ENCODE data around the gene MRPS12.
"Not testable (repeated sequence)": the region's sequence is repeated elsewhere in the genome, so short reads cannot be mapped to it uniquely, and the experiment has no call there.

The MRPS12 gene

DNA sequence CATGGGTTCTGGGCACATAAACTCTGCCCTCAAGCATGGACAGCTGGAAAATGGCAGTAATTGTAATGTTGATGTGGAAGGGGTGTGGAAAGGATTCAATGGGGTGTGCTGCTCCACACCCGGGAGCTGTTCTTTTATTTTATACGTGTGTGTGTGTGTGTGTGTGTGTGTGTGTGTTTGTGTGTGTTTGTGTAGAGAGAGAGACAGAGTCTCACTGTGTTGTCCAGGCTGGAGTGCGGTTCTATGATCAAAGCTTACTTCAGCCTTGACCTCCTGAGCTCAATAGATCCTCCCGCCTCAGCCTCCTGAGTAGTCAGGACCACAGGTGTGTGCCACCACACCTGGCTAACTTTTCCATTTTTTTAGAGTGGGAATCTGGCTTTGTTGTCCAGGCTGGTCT, 2.8 kb downstream of the MRPS12 start:
- DNase-seq (ENCODE audit: low read depth in 1 of 2, low spot score in 1 of 2), result no peak

DNA sequence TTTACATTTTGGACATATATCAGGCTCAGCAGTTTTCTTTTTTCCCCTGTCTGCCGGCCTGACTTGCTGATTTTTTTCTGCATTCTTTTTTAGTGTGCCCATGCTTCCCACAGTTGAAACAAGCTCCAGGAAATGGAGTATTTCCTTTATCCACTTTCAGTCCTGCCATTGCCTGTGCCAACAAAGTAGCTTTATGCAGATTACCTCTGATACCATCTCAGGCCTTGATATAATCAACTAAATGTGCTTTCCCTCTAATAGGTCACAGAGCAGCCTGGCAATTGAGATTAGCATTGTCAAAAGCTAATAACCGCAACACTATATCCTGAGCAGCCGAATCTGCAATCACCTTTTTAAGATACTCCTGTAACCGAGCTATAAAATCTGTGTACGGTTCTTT, 9.2 kb downstream of the MRPS12 start:
- DNase-seq (ENCODE audit: low read depth in 1 of 2, low spot score in 1 of 2), result no peak

DNA sequence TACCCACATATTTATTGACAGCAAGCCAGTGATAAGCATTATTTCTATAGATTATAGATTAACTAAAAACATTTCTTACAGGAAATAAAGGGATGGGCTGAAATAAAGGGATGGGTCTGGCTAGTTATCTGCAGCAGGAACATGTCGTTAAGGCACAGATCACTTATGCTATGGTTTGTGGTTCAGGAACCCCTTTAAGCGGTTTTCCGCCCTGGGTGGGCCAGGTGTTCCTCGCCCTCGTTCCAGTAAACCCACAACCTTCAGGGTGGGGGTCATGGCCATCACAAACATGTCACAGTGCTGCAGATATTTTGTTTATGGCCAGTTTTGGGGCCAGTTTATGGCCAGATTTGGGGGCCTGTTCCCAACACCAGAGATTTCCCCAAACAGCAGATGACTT, 10.7 kb downstream of the MRPS12 start:
- not testable (repeated sequence) for DNase-seq (ENCODE audit: low read depth in 1 of 2, low spot score in 1 of 2)

DNA sequence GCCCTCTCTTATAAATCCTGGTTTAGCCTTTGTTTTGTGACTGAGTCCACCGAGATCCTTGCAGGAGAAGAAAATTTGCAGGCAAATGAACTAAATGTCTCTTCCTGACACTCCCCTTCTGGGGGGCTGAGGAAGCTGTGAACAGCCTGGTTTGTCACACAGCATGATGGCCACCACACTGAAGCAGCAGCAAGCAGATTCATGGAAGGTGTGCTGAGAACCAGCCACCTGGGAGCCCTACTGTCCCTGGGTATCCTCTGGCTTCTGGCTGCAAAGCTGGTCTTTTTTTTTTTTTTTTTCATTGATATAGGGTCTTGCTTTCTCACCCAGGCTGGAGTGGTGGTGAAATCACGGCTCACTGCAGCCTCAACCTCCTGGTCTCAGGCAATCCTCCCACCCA, 11.2 kb downstream of the MRPS12 start:
- DNase-seq (ENCODE audit: low read depth in 1 of 2, low spot score in 1 of 2), result no peak

DNA sequence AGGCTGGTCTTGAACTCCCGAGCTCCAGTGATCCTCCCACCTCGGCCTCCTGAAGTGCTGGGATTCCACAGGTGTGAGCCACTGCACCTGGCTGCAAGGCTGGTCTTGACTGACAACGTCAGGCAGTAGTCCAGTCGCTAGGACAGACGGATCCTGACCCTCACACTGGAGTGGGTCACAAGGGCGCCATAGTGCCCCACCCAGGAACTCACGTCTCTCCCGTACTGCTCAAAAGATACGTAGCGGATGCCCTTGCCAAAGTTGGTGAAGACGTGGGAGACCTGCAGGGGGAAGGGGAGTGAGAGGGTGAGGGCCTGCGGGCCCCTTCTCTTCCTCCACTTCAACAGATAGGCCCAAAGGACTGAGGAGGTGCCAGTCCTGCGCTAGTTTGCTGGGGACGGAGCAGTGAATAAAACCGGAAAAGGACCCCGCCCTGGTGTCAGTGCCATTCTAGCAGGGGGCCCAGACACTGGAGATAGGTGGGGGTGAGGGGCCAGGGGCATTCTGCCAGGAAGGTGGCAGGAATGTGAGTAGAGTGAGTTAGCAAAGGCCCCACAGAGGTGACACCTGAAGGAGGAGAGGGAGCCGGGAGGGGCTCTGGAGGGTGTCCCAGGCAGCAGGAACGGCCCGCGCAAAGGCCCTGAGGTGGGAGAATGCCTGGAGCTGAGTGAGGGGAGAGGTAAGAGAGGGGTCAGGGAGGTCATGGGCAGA, 11.9 kb downstream of the MRPS12 start:
- no peak for DNase-seq (ENCODE audit: low read depth in 1 of 2, low spot score in 1 of 2)

DNA sequence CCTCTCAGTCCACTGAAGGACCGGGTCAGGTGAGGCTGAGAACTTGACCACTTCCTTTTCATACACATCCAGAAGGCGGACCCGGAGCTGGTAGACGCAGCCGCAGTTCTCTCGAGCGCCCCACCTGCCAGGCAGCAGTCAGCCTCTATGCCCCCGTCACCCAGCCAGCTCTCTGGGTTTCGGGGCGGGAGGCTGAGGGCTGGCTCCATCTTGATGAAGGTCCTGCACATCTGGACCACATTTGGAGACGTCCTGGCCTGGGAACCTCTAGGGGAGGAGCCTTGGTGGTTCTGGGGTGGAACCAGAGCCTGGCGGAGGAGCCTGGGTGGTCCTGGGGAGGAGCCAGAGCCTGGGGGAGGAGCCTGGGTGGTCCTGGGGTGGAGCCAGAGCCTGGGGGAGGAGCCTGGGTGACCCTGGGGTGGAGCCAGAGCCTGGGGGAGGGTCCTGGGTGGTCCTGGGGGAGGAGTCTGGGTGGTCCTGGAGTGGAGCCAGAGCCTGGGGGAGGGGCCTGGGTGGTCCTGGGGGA, 14.3 kb downstream of the MRPS12 start:
- no peak for DNase-seq (ENCODE audit: low read depth in 1 of 2, low spot score in 1 of 2)

DNA sequence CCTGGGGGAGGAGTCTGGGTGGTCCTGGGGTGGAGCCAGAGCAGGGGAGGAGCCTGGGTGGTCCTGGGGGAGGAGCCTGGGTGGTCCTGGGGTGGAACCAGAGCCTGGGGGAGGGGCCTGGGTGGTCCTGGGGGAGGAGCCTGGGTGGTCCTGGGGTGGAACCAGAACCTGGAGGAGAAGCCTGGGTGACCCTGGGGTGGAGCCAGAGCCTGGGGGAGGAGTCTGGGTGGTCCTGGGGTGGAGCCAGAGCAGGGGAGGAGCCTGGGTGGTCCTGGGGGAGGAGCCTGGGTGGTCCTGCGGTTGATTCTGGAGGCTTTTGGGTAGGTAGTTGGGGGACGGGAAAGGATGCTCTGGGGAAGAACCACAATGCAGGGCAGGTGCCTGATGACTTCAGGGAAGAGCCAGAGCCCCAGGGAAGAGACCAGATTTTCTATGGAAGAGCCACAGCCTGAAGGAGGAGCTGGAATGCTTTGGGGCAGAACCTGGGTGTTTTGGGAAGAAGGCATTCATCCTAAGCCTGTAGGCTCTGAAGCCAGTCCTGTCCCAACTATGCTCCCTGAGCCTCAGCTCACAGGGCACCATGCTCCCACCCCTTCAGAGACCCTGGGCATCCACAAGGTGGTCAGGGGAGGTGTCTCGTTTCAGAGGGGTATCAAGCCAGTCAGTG, 15.0 kb downstream of the MRPS12 start:
- DNase-seq (ENCODE audit: low read depth in 1 of 2, low spot score in 1 of 2), result no peak

DNA sequence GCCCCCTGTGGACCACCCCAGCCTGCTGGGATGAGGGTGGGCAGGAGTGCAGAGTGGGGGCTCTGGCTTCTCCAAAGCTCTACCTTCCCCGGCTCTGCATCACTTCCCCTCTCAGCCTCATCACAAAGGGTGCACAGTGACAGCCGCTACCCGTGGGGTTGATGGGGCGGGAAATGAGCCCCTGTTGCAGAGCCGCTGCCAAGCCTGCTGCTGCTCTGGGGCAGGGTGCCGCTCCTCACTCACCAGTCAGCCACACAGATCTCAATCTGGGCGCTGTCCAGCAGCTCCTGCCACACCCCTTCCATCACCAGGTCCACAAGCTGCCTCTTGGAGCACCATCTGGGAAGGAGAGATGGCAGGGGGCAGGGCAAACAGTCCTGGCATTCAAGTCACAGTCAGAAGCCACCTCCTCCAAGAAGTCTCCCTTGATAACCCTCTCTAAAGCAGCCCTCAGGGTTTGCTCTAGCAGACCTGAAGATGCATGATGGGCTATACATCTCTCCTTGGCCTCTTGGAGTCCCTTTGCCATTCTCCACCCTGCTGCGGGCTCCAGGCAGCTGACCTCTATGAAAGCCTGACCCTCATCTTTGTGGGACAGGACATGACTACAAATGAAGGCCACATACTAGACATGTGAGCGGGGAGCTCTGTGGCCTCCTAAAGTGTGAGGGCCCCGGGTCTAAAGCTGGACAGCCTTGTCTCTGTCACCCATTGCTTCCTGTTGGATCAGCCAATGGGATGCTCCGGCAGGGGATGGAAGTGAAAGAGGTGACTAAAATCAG, 15.7 kb downstream of the MRPS12 start:
- no peak for DNase-seq (ENCODE audit: low read depth in 1 of 2, low spot score in 1 of 2)

DNA sequence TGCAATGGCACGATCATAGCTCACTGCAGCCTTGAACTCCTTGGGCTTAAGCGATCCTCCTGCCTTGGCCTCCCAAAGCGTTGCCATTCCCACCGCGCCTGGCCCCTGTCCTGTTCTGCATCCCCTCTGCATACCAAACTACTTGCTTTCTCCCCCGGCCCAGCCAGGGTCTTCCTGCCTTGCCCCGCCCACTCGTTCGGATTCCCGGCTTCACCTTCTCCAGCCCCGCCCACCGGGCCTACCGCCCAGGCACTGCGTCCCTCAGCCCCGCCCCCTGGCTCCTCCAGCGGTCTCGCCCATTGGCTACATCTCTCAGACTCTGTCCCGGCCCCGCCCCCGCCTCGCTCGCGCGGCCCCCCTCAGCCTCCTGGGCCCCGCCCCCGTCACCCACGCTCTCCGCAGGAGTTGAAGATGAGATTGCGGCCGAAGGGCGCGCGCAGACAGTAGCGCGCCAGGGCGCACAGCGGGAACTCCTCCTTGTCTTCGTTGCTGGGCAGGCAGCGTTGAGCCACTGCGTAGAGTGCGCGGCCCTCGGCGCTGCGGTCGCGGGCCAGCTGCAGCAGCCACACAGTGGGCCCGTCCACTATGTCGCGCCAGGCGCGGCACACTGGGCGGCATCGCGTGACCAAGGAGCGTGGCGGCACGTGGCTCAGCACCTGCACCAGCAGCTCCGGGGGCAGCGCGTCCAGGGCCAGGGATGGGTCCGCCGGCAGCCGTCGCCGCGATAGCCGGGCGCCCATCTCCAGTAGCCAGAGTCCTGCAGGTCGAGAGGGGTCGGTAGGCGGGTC, 19.0 kb downstream of the MRPS12 start:
- peak; percentile 49 to 76 for DNase-seq (ENCODE audit: low read depth in 1 of 2, low spot score in 1 of 2)

DNA sequence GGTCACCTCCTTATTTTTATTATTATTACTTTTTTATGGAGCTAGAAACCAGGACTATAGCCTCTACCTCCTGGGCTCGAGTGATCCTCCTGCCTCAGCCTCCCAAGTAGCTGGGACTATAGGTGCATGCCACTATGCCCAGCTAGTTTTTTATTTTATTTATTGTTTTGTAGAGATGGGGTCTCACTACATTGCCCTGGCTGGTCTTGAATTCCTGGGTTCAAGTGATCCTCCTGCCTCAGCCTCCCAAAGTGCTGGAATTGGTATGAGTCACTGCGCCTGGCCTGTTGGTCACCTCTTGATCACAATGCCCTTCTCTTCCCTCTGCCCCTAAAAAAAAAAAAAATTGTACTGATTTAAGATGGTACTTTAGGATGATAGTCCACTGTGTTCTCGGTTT, 20.4 kb downstream of the MRPS12 start:
- no peak for DNase-seq (ENCODE audit: low read depth in 1 of 2, low spot score in 1 of 2)

DNA sequence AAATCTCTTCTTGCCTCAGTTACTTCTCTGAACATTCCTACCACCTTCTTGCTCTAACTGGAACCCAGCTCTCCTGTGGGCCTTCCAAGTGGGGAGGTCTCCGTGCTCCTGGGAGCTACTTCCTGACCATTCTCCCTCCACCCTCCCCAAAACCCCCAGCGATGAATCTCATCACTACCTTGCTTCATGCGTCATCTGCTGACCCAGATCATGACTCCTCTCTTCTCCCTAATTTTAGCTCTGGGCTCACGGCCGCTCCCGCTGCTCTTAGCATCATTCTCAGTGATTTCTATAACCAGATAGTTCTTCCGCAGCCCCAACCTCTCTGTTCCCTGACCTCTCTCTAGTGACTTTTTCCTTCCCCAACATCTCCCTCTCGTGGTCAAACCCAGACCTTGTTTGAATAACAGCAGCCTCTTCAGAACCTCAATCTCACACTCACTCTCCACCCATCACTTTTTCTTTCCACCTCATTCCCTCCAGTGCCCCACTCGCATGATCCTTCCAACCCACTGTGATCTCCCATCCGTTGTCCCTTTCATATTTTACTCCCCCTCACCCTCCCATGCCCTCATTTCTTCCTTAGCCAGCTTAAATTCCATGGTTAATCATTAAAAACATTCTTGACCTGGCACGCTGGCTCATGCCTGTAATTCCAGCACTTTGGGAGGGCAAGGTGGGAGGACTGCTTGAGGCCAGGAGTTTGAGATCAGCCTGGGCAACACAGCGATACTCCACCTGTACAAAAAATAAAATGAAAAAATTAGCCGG, 21.8 kb downstream of the MRPS12 start:
- no peak for DNase-seq (ENCODE audit: low read depth in 1 of 2, low spot score in 1 of 2)

DNA sequence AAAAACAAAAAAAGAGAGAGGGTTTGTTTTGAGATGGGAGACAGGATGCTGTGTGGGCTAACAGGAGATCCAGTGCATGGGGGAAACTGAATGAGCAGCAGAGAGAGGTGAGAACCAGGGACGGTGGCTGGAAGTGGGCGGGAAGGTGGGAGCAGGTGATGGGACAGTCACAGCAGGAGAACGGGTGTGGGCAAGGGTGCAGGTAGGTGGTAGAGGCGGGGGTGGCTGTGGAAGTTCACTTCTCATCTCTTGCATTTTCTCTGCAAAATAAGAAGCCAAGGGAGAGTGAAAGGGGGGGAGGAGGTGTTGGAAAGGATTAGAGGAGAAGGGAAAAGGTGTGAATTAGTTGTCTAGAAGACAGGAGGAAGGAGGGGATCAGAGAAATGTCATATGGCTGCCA, 22.9 kb downstream of the MRPS12 start:
- DNase-seq (ENCODE audit: low read depth in 1 of 2, low spot score in 1 of 2), result no peak

DNA sequence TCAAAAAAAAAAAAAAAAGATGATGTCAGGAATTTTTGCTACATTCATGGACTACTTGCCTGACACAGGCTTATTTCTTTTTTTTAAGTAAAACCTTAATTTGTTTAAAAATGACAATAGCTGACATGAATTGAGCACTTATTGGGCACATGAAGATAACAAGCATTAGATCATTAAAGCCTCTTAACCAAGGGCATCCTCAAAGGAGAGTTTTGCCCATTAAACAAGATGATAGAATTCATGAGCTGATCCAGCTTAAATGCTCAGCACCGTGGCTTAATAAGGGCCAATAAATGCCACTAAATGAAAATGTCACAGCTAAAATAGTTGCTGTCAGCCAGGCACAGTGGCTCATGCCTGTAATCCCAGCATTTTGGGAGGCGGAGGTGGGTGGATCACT, 25.5 kb downstream of the MRPS12 start:
- no peak for DNase-seq (ENCODE audit: low read depth in 1 of 2, low spot score in 1 of 2)

DNA sequence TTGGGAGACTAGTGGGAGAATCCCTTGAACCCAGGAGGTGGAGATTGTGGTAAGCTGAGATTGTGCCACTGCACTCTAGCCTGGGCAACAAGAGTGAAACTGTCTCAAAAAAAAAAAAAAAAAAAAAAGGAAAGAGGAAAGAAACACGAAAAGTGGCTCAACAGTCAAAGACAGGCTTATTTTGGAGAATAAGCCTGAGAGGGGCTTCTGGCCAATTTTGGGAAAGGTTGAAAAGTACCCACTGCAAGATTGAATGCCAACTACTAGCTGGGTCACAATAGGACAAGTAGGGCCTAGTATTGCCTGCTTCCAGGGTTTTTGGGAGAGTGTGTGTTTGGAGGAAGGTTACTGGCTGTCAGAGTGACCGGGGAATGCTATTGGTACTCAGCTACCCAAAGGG, 27.6 kb downstream of the MRPS12 start:
- DNase-seq (ENCODE audit: low read depth in 1 of 2, low spot score in 1 of 2), result no peak

DNA sequence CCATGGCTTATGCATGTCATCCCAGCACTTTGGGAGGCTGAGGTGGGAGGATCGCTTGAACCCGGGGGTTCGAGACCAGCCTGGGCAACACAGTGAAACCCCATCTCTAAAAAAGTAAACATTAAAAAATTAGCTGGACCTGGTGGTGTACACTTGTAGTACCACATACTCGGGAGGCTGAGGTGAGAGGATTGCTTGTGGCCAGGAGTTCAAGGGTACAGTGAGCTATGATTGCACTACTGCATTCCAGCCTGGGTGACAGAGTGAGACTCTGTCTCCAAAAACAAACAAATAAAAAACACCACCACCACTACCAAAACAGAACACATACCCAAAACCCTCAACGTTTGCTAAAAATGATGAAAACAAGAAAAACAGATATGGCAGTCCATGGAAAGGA, 28.9 kb downstream of the MRPS12 start:
- DNase-seq (ENCODE audit: low read depth in 1 of 2, low spot score in 1 of 2), result no peak

DNA sequence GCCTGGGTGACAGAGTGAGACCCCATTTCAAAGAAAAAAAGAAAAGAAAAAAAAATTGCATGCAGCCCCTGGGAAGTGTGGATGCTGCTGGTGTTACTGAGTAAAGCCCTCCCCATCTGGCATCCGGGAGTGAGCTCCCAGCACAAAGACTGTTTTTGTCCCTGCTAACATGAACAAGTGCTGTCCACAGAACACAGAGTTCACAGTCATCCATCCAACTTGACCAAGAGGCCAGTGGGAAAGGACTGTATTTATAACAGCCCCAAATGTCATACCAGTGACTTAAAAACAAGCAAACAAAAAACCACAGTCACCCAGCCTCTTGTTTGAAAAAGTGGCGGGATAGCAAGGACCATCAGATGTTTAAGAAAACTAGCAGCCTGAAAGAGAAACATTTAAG, 34.0 kb downstream of the MRPS12 start:
- no peak for DNase-seq (ENCODE audit: low read depth in 1 of 2, low spot score in 1 of 2)

DNA sequence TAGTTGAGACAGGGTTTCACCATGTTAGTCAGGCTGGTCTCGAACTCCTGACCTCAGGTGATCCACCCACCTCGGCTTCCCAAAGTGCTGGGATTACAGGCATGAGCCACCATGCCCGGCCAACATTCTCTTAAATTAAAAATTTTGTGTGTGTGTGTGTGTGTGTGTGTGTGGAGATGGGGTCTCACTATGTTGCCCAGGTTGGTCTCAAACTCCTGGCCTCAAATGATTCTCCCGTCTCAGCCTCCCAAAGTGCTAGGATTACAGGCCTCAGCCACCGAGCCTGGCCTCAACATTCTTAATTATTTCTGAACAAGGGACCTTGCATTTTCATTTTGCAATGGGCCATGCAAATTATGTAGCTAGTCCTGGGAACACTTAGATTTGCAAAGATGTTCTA, 35.4 kb downstream of the MRPS12 start:
- DNase-seq (ENCODE audit: low read depth in 1 of 2, low spot score in 1 of 2), result not testable (repeated sequence)

DNA sequence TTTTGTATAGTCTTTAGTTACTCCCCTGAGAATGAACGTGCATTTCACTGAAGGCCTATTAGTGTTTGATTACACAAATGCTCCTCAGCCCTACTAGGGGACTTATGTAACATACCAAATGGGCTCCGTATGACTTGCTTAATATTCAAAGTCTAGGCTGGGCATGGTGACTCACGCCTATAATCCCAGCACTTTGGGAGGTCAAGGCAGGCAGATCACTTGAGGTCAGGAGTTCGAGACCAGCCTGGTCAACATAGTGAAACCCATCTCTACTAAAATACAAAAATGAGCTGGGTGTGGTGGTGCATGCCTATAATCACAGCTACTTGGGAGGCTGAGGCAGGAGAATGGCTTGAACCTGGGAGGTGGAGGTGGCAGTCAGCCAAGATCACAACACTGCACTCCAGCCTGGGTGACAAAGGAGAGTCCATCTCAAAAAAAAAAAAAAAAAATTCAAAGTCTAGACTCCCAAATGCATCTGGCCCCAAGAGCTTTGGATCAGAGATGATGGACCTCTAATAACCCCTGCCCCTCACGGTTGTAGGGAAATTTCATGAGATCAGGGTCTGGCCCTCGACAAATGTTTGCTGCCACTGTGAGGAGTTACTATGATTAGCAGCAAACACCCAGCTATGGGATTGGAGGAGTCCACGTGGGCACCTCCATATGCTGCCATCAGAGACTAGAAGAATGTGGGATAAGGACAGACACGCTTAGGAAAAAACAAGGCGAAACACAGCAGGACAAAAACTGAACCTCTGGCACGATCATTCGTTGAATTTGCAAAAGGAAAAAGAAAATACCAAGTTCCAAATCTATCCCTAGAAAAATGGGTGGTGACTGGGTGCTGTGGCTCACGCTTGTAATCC, 40.2 kb downstream of the MRPS12 start:
- DNase-seq (ENCODE audit: low read depth in 1 of 2, low spot score in 1 of 2), result no peak

DNA sequence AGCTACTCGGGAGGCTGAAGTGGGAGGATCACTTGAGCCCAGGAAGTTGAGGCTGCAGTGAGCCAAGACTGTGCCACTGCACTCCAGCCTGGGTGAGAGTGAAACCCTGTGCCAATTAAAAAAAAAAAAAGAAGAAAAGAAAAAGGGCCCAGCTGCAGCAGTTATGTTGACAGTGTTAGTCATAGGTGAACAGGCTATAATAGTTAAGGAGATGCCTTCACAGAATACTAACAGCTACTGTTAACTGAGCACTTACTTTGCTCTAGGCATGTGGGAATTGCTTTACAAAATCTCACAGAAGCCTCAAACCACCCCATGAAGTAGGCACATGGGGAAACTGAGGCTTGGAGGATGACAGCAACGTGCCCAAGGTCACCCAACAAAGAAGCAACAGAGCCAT, 40.9 kb downstream of the MRPS12 start:
- no peak for DNase-seq (ENCODE audit: low read depth in 1 of 2, low spot score in 1 of 2)
